Measurements from ENCODE around the gene BANP. TPM values are rescaled to one million over a fixed set of nuclear protein-coding genes. Genes with fewer than 3 reads are reported as not detected.

The BANP gene
- total RNA-seq, 1 donor from 2014 or later: 44.9 TPM

DNA sequence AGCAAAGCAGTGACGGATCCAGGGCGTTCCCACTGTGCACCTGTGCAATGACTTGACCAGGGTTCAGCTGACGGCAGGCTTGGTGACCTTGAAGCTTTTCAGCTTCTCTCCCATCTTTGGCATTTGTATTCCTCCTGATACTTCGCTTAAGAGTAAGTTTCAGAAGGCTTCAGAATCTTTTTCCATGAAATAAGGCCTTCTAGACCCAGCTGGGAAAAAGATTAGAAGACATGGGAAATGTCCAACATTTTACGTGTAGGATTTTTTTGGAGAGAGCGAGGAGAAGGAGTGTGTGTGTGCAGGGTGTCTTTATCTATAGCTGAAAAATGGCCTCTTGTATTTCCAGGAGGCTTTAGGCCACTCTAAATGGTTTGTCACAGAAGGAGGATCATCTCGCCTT is 104.1 kb downstream of the BANP start:
- DNase-seq: no peak
- H3K4me1 Mint-ChIP-seq: no peaks in the 10 kb centered on the region
- no peaks in the 10 kb centered on the region for H3K9me3 Mint-ChIP-seq
- intact Hi-C loops (cut with micrococcal nuclease): no loop called here
- no peak overlapping the region for H3K4me3 Mint-ChIP-seq
- H3K36me3 Mint-ChIP-seq (ENCODE audit: low read depth): no peaks in the 10 kb centered on the region
- no peaks in the 10 kb centered on the region for H3K27me3 Mint-ChIP-seq
- H3K27ac Mint-ChIP-seq: no peak overlapping the region

GRCh38 chr16:88056212-88056611 is 105.0 kb downstream of the BANP start:
- H3K4me3 Mint-ChIP-seq: no peak overlapping the region
- no peaks in the 10 kb centered on the region for H3K27me3 Mint-ChIP-seq
- no peak for DNase-seq
- H3K36me3 Mint-ChIP-seq (ENCODE audit: low read depth): no peaks in the 10 kb centered on the region
- no peaks in the 10 kb centered on the region for H3K9me3 Mint-ChIP-seq
- no peak overlapping the region for H3K27ac Mint-ChIP-seq
- intact Hi-C loops (cut with micrococcal nuclease): no loop called here
- H3K4me1 Mint-ChIP-seq: no peaks in the 10 kb centered on the region

GRCh38 chr16:88057656-88058055 is 106.4 kb downstream of the BANP start:
- Mint-ChIP-seq H3K9me3 (no peaks in the 10 kb centered on the region), H3K36me3 (ENCODE audit: low read depth) (no peaks in the 10 kb centered on the region), H3K4me1 (no peaks in the 10 kb centered on the region), H3K4me3 (no peak overlapping the region), H3K27me3 (no peaks in the 10 kb centered on the region), H3K27ac (no peak overlapping the region)
- no peak for DNase-seq
- intact Hi-C loops (cut with micrococcal nuclease): no loop called here

DNA sequence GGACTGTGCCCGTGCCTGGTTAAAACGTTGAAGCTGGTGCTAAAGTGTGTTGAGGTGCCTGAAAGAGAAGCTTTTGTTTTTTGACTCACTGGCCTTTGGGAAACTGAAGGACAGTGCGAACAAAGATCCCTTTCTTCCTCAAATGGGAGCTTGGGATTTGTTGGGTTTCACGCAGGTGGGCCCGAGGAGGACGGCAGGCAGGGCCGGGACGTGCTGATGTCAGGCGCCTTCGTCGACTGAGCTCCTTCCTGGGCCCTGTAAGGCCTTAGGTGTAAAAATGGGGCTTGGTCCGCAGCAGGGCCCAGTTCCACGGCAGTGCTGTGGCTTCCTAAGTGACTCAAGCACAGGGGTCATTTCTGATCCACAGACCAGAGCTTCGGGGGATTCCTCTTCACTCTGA is 106.9 kb downstream of the BANP start:
- no peaks in the 10 kb centered on the region for H3K36me3 Mint-ChIP-seq (ENCODE audit: low read depth)
- no peaks in the 10 kb centered on the region for H3K9me3 Mint-ChIP-seq
- no peak for DNase-seq
- no peak overlapping the region for H3K27ac Mint-ChIP-seq
- H3K4me3 Mint-ChIP-seq: no peak overlapping the region
- intact Hi-C loops (cut with micrococcal nuclease): no loop called here
- H3K4me1 Mint-ChIP-seq: no peaks in the 10 kb centered on the region
- no peaks in the 10 kb centered on the region for H3K27me3 Mint-ChIP-seq

GRCh38 chr16:88058817-88059216 is 107.6 kb downstream of the BANP start:
- Mint-ChIP-seq H3K9me3 (no peaks in the 10 kb centered on the region), H3K27me3 (no peaks in the 10 kb centered on the region), H3K36me3 (ENCODE audit: low read depth) (no peaks in the 10 kb centered on the region), H3K4me1 (no peaks in the 10 kb centered on the region), H3K27ac (no peak overlapping the region), H3K4me3 (no peak overlapping the region)
- intact Hi-C loops (cut with micrococcal nuclease): no loop called here
- DNase-seq: no peak

DNA sequence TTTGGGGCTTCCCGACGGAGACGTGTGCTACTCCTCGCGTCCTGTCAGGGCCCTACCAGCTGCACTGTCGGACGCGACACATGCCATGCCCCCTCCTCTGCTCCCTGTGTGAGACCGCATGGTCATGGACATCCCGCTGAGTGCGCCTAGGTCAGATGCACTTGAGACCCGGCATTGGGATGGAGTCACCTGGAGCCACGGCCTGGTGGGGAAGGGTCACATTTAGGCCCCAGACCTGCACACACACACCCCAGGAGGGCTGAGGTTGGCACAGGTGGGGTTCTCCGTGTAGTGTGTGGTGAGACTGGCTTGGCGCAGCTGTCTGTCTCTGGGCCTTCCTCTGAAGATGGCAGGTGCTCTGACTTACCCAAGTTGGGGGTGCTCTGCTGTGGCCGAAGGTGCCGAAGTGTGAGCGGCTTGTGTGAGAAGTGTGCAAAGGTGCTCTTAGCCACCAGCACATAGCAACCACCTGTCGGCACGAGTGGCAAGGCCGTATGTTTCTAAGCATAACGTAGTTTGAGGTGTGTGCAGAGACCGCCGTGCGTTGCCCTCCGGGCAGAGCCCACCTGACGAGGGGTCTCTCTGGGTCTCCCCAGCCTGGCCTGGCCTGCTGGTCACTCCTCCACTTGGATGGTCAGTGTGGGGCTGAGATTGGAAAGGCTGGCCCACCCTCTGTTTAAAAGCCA is 108.6 kb downstream of the BANP start:
- H3K4me3 Mint-ChIP-seq: no peak overlapping the region
- intact Hi-C loops (cut with micrococcal nuclease): no loop called here
- H3K27ac Mint-ChIP-seq: no peak overlapping the region
- no peak for DNase-seq
- no peaks in the 10 kb centered on the region for H3K36me3 Mint-ChIP-seq (ENCODE audit: low read depth)
- H3K4me1 Mint-ChIP-seq: no peaks in the 10 kb centered on the region
- no peaks in the 10 kb centered on the region for H3K27me3 Mint-ChIP-seq
- no peaks in the 10 kb centered on the region for H3K9me3 Mint-ChIP-seq

GRCh38 chr16:88060524-88061219 is 109.4 kb downstream of the BANP start:
- no peaks in the 10 kb centered on the region for H3K27me3 Mint-ChIP-seq
- no peaks in the 10 kb centered on the region for H3K4me1 Mint-ChIP-seq
- no peak for DNase-seq
- intact Hi-C loops (cut with micrococcal nuclease): no loop called here
- H3K9me3 Mint-ChIP-seq: no peaks in the 10 kb centered on the region
- no peak overlapping the region for H3K4me3 Mint-ChIP-seq
- H3K27ac Mint-ChIP-seq: no peak overlapping the region
- no peaks in the 10 kb centered on the region for H3K36me3 Mint-ChIP-seq (ENCODE audit: low read depth)

DNA sequence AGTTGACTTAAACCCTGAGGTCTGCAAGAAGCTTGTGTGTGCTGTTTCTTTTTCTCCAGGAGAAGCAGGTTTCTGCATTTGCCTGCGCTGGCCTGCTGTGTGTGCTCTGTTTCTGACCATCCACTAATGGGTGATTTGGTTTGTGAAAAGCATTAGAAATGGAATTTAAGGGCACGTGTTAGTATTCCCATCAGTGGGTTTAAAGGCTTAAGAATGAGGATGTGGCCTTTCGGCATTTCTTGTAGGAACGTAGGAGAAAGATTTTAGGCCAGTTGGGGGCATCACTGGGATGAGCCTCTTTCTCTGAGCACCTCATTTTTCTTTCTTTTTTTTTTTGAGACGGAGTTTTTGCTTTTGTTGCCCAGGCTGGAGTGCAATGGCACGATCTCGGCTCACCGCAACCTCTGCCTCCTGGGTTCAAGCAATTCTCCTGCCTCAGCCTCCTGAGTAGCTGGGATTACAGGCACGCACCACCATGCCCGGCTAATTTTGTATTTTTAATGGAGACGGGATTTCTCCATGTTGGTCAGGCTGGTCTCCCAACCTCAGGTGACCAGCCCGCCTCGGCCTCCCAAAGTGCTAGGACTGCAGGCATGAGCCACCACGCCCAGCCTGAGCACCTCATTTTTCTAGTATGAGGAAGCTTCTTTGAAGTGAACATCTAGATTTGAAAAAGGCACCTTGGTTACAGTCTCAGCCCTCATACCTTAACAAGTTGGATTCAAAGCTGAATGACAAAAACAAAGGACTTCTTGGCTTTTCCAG is 110.3 kb downstream of the BANP start:
- DNase-seq: no peak
- H3K27ac Mint-ChIP-seq: no peak overlapping the region
- intact Hi-C loops (cut with micrococcal nuclease): no loop called here
- no peaks in the 10 kb centered on the region for H3K27me3 Mint-ChIP-seq
- H3K4me3 Mint-ChIP-seq: no peak overlapping the region
- no peaks in the 10 kb centered on the region for H3K36me3 Mint-ChIP-seq (ENCODE audit: low read depth)
- H3K4me1 Mint-ChIP-seq: no peaks in the 10 kb centered on the region
- no peaks in the 10 kb centered on the region for H3K9me3 Mint-ChIP-seq

DNA sequence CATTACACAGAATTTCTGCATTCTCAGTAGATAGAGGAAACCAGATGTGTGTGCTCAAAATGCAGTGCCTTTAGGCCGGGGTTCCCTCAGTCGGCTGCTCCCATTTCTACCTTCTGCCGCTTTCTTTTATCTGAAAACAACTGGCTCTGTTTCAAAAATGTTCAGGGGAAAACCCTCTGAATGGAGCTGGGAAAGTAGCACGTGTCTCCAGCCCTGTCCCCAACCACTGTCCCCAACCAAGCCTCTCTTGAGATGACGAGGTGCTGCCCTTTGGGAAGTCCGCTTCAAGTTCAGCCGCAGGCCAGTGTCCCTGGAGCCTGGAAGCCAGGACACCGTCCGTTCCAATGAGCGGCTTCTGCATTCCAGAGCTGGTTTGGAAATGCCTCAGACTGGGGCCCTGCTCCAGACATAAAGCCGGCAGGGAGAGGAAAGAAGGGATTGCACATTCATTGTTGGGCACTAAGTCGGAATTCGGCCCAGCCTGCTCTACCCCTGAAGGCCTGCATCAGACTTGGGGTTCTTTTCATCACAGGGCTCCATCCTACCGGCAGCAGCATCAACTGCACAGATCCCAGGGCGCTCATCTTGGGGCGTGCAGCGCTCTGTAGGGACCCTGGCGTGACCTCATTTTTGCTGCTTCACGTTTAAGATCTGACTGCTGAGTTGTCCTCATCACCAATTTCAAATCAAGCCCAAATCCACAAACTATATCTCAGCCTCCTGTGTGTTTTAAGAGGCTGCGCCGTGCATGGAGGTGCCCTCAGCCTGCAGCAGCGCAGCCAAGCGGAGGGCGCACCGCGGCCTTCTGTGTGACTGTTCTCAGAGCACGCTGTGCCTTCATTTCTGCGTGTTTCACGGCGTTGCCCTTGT is 111.3 kb downstream of the BANP start:
- no peak for DNase-seq
- no peak overlapping the region for H3K27ac Mint-ChIP-seq
- H3K36me3 Mint-ChIP-seq (ENCODE audit: low read depth): no peaks in the 10 kb centered on the region
- intact Hi-C loops (cut with micrococcal nuclease): no loop called here
- H3K4me3 Mint-ChIP-seq: no peak overlapping the region
- no peaks in the 10 kb centered on the region for H3K4me1 Mint-ChIP-seq
- no peaks in the 10 kb centered on the region for H3K9me3 Mint-ChIP-seq
- H3K27me3 Mint-ChIP-seq: no peaks in the 10 kb centered on the region

- DNase-seq: no peak
- intact Hi-C loops (cut with micrococcal nuclease): no loop called here
- no peaks in the 10 kb centered on the region for H3K4me1 Mint-ChIP-seq
- H3K9me3 Mint-ChIP-seq: no peaks in the 10 kb centered on the region
- H3K4me3 Mint-ChIP-seq: no peak overlapping the region
- no peaks in the 10 kb centered on the region for H3K36me3 Mint-ChIP-seq (ENCODE audit: low read depth)
- no peak overlapping the region for H3K27ac Mint-ChIP-seq
- no peaks in the 10 kb centered on the region for H3K27me3 Mint-ChIP-seq
Observed at GRCh38 chr16:88063211-88063773, 112.1 kb downstream of the BANP start.

- intact Hi-C loops (cut with micrococcal nuclease): no loop called here
- Mint-ChIP-seq H3K27ac (no peak overlapping the region), H3K27me3 (no peaks in the 10 kb centered on the region), H3K9me3 (no peaks in the 10 kb centered on the region), H3K4me3 (no peak overlapping the region), H3K4me1 (no peaks in the 10 kb centered on the region), H3K36me3 (ENCODE audit: low read depth) (no peaks in the 10 kb centered on the region)
- DNase-seq: no peak
Observed at GRCh38 chr16:88064011-88064888, 113.0 kb downstream of the BANP start.

- Mint-ChIP-seq H3K4me1 (no peaks in the 10 kb centered on the region), H3K36me3 (ENCODE audit: low read depth) (no peaks in the 10 kb centered on the region), H3K4me3 (no peak overlapping the region), H3K27ac (no peak overlapping the region), H3K9me3 (no peaks in the 10 kb centered on the region), H3K27me3 (no peaks in the 10 kb centered on the region)
- intact Hi-C loops (cut with micrococcal nuclease): no loop called here
- DNase-seq: no peak
Observed at GRCh38 chr16:88064889-88065746, 113.9 kb downstream of the BANP start.
